WTC11 (cell line): ENCODE measurements around the gene CCDC183. TPM values are rescaled to one million over a fixed set of nuclear protein-coding genes. Genes with fewer than 3 reads are reported as not detected.

Experiments
- ATAC-seq: fragments of 200-7000 bp; cut with Tn5 transposase; 2 replicates; pipeline ENCODE4 v1.10.0; 2021; ENCODE audit warnings: mild to moderate bottlenecking, moderate library complexity
- CTCF ChIA-PET: fragments of 300-600 bp; sonication (Branson Sonifier 250); formaldehyde crosslinking; loops from one replicate; lab custom pipeline; 2021; ENCODE audit warnings: antibody characterized with exemption; lab: Charles Lee
- POLR2A ChIA-PET: fragments of 350-600 bp; sonication (Branson Sonifier 250); formaldehyde crosslinking; loops from one replicate; lab custom pipeline; 2021; ENCODE audit warnings: antibody characterized with exemption; lab: Charles Lee
- DNase-seq: peaks from one replicate; pipeline ENCODE4 v3.0.0; 2021; ENCODE audit warnings: low spot score
- H3K27ac Mint-ChIP-seq: 2 replicates; pipeline ENCODE4 v1.8.0; 2021; ENCODE audit warnings: mixed read lengths
- H3K27me3 Mint-ChIP-seq: 2 replicates; pipeline ENCODE4 v1.8.0; 2021; ENCODE audit warnings: low read depth, mild to moderate bottlenecking, moderate library complexity, mixed read lengths
- H3K36me3 Mint-ChIP-seq: 2 replicates; pipeline ENCODE4 v1.8.0; 2021; ENCODE audit warnings: mixed read lengths
- H3K4me1 Mint-ChIP-seq: 2 replicates; pipeline ENCODE4 v1.8.0; 2022; ENCODE audit warnings: mixed read lengths
- H3K4me3 Mint-ChIP-seq: 2 replicates; pipeline ENCODE4 v1.8.0; 2021; ENCODE audit warnings: mild to moderate bottlenecking, moderate library complexity, mixed read lengths
- H3K9me3 Mint-ChIP-seq: 2 replicates; pipeline ENCODE4 v1.8.0; 2021; ENCODE audit warnings: mixed read lengths
- CREB1 ChIP-seq: sonication (generic); formaldehyde crosslinking; IDR thresholded peaks from 2 replicates; pipeline ENCODE4 v1.8.0; 2023; ENCODE audit warnings: mild to moderate bottlenecking, missing genetic modification reagents
- ETV6 ChIP-seq: sonication (generic); formaldehyde crosslinking; IDR thresholded peaks from 2 replicates; pipeline ENCODE4 v1.8.1; 2022; ENCODE audit warnings: mild to moderate bottlenecking, missing genetic modification reagents
- GTF2I ChIP-seq: fragments of 250-450 bp; sonication (Bioruptor Pico); conservative IDR thresholded peaks from 2 replicates; pipeline ENCODE4 v1.4.0; 2021; ENCODE audit warnings: mild to moderate bottlenecking
- IRF2 ChIP-seq: sonication (generic); formaldehyde crosslinking; IDR thresholded peaks from 2 replicates; pipeline ENCODE4 v1.8.0; 2022; ENCODE audit warnings: low read depth, missing genetic modification reagents, borderline replicate concordance
- NFE2L1 ChIP-seq: sonication (generic); formaldehyde crosslinking; IDR thresholded peaks from 2 replicates; pipeline ENCODE4 v1.8.1; 2023; ENCODE audit warnings: missing genetic modification reagents
- NFYB ChIP-seq: sonication (generic); formaldehyde crosslinking; conservative IDR thresholded peaks from 2 replicates; pipeline ENCODE4 v1.8.0; 2022; ENCODE audit warnings: low read depth, missing genetic modification reagents
- NR1H2 ChIP-seq: sonication (generic); formaldehyde crosslinking; IDR thresholded peaks from 2 replicates; pipeline ENCODE4 v1.9.0; 2021; ENCODE audit warnings: mild to moderate bottlenecking, moderate library complexity, missing genetic modification reagents
- OVOL2 ChIP-seq: fragments of 250-450 bp; sonication (Bioruptor Pico); IDR thresholded peaks from 2 replicates; pipeline ENCODE4 v1.9.0; 2021; ENCODE audit warnings: mild to moderate bottlenecking, borderline replicate concordance
- SMAD4 ChIP-seq: sonication (generic); formaldehyde crosslinking; IDR thresholded peaks from 2 replicates; pipeline ENCODE4 v1.8.0; 2022; ENCODE audit warnings: mild to moderate bottlenecking, missing genetic modification reagents
- TEAD4 ChIP-seq: sonication (generic); formaldehyde crosslinking; IDR thresholded peaks from 2 replicates; pipeline ENCODE4 v1.8.0; 2022; ENCODE audit warnings: mild to moderate bottlenecking, missing genetic modification reagents
- ZNF317 ChIP-seq: sonication (generic); formaldehyde crosslinking; IDR thresholded peaks from 2 replicates; pipeline ENCODE4 v1.8.1; 2023; ENCODE audit warnings: low read depth, mild to moderate bottlenecking, moderate library complexity, missing genetic modification reagents, borderline replicate concordance
- ZNF416 ChIP-seq: fragments of 250-450 bp; sonication (Bioruptor Pico); IDR thresholded peaks from 2 replicates; pipeline ENCODE4 v1.9.0; 2021; ENCODE audit warnings: mild to moderate bottlenecking, inconsistent platforms
- ZNF423 ChIP-seq: fragments of 250-450 bp; sonication (Bioruptor Pico); IDR thresholded peaks from 2 replicates; pipeline ENCODE4 v2.1.2; 2022; ENCODE audit warnings: mild to moderate bottlenecking, moderate library complexity
- total RNA-seq: library from RNA; stranded (reverse); gene quantifications from 3 replicates; pipeline ENCODE4 v1.2.3, GENCODE V29; 2021
- TF ChIP-seq, protein P1 (sequence below): fragments of 250-450 bp; sonication (Bioruptor Pico); IDR thresholded peaks from 2 replicates; pipeline ENCODE4 v2.1.2; 2022; ENCODE audit warnings: mild to moderate bottlenecking, moderate library complexity
- TF ChIP-seq, protein P2 (sequence below): fragments of 250-450 bp; sonication (Bioruptor Pico); IDR thresholded peaks from 2 replicates; pipeline ENCODE4 v1.8.0; 2021; ENCODE audit warnings: mild to moderate bottlenecking
- TF ChIP-seq, protein P3 (sequence below): sonication (generic); formaldehyde crosslinking; IDR thresholded peaks from 2 replicates; pipeline ENCODE4 v1.8.1; 2023; ENCODE audit warnings: mild to moderate bottlenecking, missing genetic modification reagents
- TF ChIP-seq, protein P4 (sequence below): sonication (generic); formaldehyde crosslinking; IDR thresholded peaks from 2 replicates; pipeline ENCODE4 v1.8.0; 2022; ENCODE audit warnings: mild to moderate bottlenecking, missing genetic modification reagents
- TF ChIP-seq, protein P5 (sequence below): sonication (generic); formaldehyde crosslinking; IDR thresholded peaks from 2 replicates; pipeline ENCODE4 v1.8.0; 2023; ENCODE audit warnings: mild to moderate bottlenecking, missing genetic modification reagents

CCDC183 gene
- total RNA-seq, 1 experiment from 2014 or later = 2.1 TPM

DNA sequence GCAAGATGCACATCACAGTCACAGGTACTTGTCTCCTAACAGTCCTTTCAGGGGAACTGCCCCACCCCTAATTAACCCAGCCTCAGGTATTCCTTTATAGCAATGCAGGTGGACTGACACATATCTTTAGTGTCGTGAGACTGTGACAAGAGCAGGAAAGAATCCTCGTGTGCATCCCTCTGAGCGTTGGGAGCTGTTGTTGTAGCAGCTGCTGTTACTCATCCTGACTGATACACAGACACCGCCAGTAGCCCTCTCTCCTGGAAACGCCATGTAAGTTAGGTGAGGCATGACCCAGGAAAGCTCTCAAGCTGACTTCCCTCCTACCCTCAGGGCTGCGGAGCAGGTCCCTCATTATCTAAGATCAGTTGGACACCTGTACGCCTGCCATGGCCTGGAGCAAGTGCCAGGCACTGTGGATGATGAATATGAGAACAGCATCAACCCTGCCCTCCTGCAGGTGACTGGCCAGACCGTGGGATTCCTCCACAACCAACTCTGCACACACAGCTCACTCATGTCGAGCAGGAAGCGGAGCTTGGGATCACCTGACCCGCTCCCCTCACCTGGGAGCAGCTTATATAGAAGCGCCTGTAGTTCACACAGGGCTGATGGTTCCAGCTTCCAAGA lies 21.6 kb upstream of the CCDC183 start:
- Mint-ChIP-seq H3K4me3 (no peak overlapping the region), H3K9me3 (peaks cover 28% of the 10 kb centered on the region), H3K27ac (no peak overlapping the region), H3K27me3 (peaks cover 30% of the 10 kb centered on the region), H3K4me1 (peaks cover 5% of the 10 kb centered on the region; the same call in 1 of the 2 replicates), H3K36me3 (peaks cover 11% of the 10 kb centered on the region)
- CTCF ChIA-PET = interaction anchor here (0.7 kb wide), 1 partner anchor 261 kb away, joined by 3 read pairs; no protein-coding TSS in a partner anchor
- TF ChIP-seq ZNF416 (CRISPR knock-in tag) (no peak), SMAD4 (no peak), NFYB (CRISPR knock-in tag) (no peak), NR1H2 (no peak), ZNF317 (no peak), NFE2L1 (CRISPR knock-in tag) (no peak), ETV6 (CRISPR knock-in tag) (no peak), ZNF423 (CRISPR knock-in tag) (no peak), CREB1 (CRISPR knock-in tag) (no peak), OVOL2 (no peak), TEAD4 (no peak), IRF2 (CRISPR knock-in tag) (no peak), GTF2I (CRISPR knock-in tag) (no peak)
- TF ChIP-seq, protein P1, sequence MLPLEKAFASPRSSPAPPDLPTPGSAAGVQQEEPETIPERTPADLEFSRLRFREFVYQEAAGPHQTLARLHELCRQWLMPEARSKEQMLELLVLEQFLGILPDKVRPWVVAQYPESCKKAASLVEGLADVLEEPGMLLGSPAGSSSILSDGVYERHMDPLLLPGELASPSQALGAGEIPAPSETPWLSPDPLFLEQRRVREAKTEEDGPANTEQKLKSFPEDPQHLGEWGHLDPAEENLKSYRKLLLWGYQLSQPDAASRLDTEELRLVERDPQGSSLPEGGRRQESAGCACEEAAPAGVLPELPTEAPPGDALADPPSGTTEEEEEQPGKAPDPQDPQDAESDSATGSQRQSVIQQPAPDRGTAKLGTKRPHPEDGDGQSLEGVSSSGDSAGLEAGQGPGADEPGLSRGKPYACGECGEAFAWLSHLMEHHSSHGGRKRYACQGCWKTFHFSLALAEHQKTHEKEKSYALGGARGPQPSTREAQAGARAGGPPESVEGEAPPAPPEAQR (CRISPR knock-in tag) = no peak
- TF ChIP-seq, protein P2, sequence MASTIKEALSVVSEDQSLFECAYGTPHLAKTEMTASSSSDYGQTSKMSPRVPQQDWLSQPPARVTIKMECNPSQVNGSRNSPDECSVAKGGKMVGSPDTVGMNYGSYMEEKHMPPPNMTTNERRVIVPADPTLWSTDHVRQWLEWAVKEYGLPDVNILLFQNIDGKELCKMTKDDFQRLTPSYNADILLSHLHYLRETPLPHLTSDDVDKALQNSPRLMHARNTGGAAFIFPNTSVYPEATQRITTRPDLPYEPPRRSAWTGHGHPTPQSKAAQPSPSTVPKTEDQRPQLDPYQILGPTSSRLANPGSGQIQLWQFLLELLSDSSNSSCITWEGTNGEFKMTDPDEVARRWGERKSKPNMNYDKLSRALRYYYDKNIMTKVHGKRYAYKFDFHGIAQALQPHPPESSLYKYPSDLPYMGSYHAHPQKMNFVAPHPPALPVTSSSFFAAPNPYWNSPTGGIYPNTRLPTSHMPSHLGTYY (CRISPR knock-in tag) = no peak
- TF ChIP-seq, protein P3, sequence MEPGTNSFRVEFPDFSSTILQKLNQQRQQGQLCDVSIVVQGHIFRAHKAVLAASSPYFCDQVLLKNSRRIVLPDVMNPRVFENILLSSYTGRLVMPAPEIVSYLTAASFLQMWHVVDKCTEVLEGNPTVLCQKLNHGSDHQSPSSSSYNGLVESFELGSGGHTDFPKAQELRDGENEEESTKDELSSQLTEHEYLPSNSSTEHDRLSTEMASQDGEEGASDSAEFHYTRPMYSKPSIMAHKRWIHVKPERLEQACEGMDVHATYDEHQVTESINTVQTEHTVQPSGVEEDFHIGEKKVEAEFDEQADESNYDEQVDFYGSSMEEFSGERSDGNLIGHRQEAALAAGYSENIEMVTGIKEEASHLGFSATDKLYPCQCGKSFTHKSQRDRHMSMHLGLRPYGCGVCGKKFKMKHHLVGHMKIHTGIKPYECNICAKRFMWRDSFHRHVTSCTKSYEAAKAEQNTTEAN (CRISPR knock-in tag) = no peak
- TF ChIP-seq, protein P4, sequence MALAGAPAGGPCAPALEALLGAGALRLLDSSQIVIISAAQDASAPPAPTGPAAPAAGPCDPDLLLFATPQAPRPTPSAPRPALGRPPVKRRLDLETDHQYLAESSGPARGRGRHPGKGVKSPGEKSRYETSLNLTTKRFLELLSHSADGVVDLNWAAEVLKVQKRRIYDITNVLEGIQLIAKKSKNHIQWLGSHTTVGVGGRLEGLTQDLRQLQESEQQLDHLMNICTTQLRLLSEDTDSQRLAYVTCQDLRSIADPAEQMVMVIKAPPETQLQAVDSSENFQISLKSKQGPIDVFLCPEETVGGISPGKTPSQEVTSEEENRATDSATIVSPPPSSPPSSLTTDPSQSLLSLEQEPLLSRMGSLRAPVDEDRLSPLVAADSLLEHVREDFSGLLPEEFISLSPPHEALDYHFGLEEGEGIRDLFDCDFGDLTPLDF (CRISPR knock-in tag) = no peak
- DNase-seq = no peak
- ATAC-seq = no peak
- POLR2A ChIA-PET = no interaction called here

DNA sequence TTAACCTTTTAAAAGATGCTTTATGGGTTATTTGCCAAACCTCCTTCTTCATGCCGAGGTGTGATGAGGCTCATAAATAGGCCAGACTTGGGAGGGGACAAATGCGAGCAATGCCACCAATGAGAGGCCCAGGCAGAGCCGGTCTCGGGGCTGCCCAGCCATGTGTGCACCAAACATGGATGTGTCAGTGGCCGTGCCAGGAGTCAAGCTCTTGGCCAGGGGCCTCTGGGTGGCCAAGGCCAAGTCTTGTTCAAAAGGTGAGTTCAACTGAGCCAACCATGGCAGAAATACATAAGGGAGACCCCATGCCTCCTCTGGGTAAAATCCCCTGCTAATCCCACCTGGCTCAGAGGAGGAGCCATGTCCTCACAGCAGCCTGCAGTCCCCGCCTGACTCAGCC lies 20.9 kb upstream of the CCDC183 start:
- ATAC-seq (no peak), DNase-seq (no peak)
- Mint-ChIP-seq H3K36me3 (peaks cover 11% of the 10 kb centered on the region), H3K4me3 (no peak overlapping the region), H3K9me3 (peaks cover 28% of the 10 kb centered on the region), H3K4me1 (peaks cover 5% of the 10 kb centered on the region; the same call in 1 of the 2 replicates), H3K27ac (no peak overlapping the region), H3K27me3 (peaks cover 36% of the 10 kb centered on the region)
- CTCF ChIA-PET = interaction anchor here (0.6 to 0.7 kb wide), 2 partner anchors 100 to 260 kb away, joined by 3 read pairs; no protein-coding TSS in a partner anchor
- POLR2A ChIA-PET = interaction anchor here (1.2 kb wide), 1 partner anchor 62 kb away, joined by 3 read pairs; no protein-coding TSS in a partner anchor
- TF ChIP-seq, protein P5, sequence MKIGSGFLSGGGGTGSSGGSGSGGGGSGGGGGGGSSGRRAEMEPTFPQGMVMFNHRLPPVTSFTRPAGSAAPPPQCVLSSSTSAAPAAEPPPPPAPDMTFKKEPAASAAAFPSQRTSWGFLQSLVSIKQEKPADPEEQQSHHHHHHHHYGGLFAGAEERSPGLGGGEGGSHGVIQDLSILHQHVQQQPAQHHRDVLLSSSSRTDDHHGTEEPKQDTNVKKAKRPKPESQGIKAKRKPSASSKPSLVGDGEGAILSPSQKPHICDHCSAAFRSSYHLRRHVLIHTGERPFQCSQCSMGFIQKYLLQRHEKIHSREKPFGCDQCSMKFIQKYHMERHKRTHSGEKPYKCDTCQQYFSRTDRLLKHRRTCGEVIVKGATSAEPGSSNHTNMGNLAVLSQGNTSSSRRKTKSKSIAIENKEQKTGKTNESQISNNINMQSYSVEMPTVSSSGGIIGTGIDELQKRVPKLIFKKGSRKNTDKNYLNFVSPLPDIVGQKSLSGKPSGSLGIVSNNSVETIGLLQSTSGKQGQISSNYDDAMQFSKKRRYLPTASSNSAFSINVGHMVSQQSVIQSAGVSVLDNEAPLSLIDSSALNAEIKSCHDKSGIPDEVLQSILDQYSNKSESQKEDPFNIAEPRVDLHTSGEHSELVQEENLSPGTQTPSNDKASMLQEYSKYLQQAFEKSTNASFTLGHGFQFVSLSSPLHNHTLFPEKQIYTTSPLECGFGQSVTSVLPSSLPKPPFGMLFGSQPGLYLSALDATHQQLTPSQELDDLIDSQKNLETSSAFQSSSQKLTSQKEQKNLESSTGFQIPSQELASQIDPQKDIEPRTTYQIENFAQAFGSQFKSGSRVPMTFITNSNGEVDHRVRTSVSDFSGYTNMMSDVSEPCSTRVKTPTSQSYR = no peak
- TF ChIP-seq, protein P4 (CRISPR knock-in tag) = no peak
